Gastrocnemius medialis (tissue), 4 donors: ENCODE data around the gene KPNA6. TPM values are rescaled to one million over a fixed set of nuclear protein-coding genes. Genes with fewer than 3 reads are reported as not detected.
A peak's percentile ranks its signal among the peaks of the same experiment; 100 is the strongest.

Experiments
- ATAC-seq, 2 donors: fragments of 150-250 bp; one replicate each; pipeline ENCODE4 v1.9.1; 2016
- DNase-seq, 2 donors: peaks; one replicate each; pipeline ENCODE4 v3.0.0-alpha.2; 2019
- H3K27ac ChIP-seq, 4 donors: fragments of 200-600 bp; sonication (generic); 1 replicate in 1 of 4; 2 replicates in 3 of 4; pipeline ENCODE4 v1.5.1; 2016 to 2018; ENCODE audit warnings: mild to moderate bottlenecking in 2 of 4, moderate library complexity in 1 of 4
- H3K27me3 ChIP-seq, 3 donors: fragments of 200-600 bp; sonication (generic) in 2 of 3; 1 replicate in 1 of 3; 2 replicates in 2 of 3; pipeline versions ENCODE4 v1.5.1 to v1.6.0; 2016 to 2019; ENCODE audit warnings: mild to moderate bottlenecking in 1 of 3, moderate library complexity in 1 of 3
- H3K36me3 ChIP-seq, 2 donors: fragments of 200-600 bp; sonication (generic) in 1 of 2; one replicate each; pipeline ENCODE4 v1.5.1; 2017 to 2018
- H3K4me1 ChIP-seq, 2 donors: fragments of 200-600 bp; sonication (generic) in 1 of 2; one replicate each; pipeline ENCODE4 v1.5.1; 2016 to 2017; ENCODE audit warnings: mild to moderate bottlenecking in 2 of 2
- H3K4me3 ChIP-seq, 4 donors: fragments of 200-600 bp; sonication (generic) in 3 of 4; 1 replicate in 1 of 4; 2 replicates in 3 of 4; pipeline ENCODE4 v1.5.1; 2016 to 2019; ENCODE audit warnings: mild to moderate bottlenecking in 2 of 4
- H3K9me3 ChIP-seq, 3 donors: fragments of 200-600 bp; sonication (generic) in 2 of 3; 1 replicate in 1 of 3; 2 replicates in 2 of 3; pipeline ENCODE4 v1.5.1; 2016 to 2019
- POLR2A ChIP-seq, 2 donors: fragments of 450-650 bp; IDR thresholded peaks; one replicate each; pipeline ENCODE4 v1.6.1; 2017; ENCODE audit warnings: antibody characterized with exemption in 2 of 2, mild to moderate bottlenecking in 2 of 2, moderate library complexity in 2 of 2
- in situ Hi-C, 4 donors: fragments of 200-750 bp; cut with MboI; loops; one replicate each; pipeline versions ENCODE4 v1.15.0 to v1.8.0; 2017; ENCODE audit warnings: low sequenced_read_pairs in 4 of 4
- intact Hi-C: fragments of 100-400 bp; cut with DNase I; formaldehyde crosslinking; loops from one replicate; pipeline ENCODE4 v1.15.1; 2023; ENCODE audit warnings: low total_unique reads
- total RNA-seq, 4 donors: library from RNA; depleted of rRNA; stranded (reverse); fragments of >200 nt; gene quantifications; one replicate each; pipeline versions ENCODE4 v1.1.0 to v1.2.3, GENCODE V29; 2016
- TF ChIP-seq, protein P1 (sequence below), 5 experiments: fragments of 450-650 bp in 3 of 5; fragments of 200-600 bp in 2 of 5; sonication (generic) in 2 of 5; IDR thresholded peaks in 4 of 5; conservative IDR thresholded peaks in 1 of 5; 1 replicate in 4 of 5; 2 replicates in 1 of 5; pipeline ENCODE4 v1.5.1; 2016 to 2019; ENCODE audit warnings: antibody characterized with exemption in 5 of 5, mild to moderate bottlenecking in 3 of 5, moderate library complexity in 3 of 5

Gene KPNA6
- total RNA-seq, 4 donors from 2014 or later: 67.3 to 80.7 (median 74.4) TPM

DNA sequence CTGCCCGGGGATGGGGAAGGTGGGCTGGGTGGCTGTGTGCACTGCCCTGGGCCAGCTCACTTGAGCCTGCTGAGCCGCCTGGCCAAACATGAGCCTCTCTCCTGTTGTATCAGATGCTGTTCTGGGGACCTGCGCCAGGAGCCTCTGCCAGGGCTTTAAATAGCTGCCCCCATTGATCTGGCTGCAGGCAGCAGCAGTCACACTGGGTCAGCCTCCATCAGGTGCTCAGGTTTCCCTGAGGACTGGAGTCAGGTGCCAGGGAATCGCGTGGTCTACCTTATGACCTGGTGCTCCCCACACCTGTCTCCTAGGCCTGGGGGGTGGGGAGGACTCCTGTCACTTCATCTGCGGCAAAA, 91.8 kb downstream of the KPNA6 start:
- Histone ChIP-seq H3K9me3 (no peaks in the 10 kb centered on the region), H3K4me3 (peak overlapping the region; percentile 65 to 84 (median 72)), H3K36me3 (peaks cover 0 to 17% of the 10 kb centered on the region in 2 donors), H3K27me3 (no peaks in the 10 kb centered on the region), H3K4me1 (peaks cover 44 to 65% of the 10 kb centered on the region in 2 donors), H3K27ac (peak overlapping the region; percentile 86 to 99 (median 94))
- in situ Hi-C loops (no loop called here), intact Hi-C loops (loop anchor here (2.0 to 10.0 kb wide), 3 partner anchors 21 to 265 kb away; partner anchors contain the start of genes PTP4A2, TMEM39B and TXLNA)
- ATAC-seq: peak; percentile 70 to 75
- peak; percentile 96 to 98 for DNase-seq
- peak; percentile 70 to 82 for TF ChIP-seq POLR2A (IDR thresholded peaks at IDR 0.05)
- TF ChIP-seq, protein P1, sequence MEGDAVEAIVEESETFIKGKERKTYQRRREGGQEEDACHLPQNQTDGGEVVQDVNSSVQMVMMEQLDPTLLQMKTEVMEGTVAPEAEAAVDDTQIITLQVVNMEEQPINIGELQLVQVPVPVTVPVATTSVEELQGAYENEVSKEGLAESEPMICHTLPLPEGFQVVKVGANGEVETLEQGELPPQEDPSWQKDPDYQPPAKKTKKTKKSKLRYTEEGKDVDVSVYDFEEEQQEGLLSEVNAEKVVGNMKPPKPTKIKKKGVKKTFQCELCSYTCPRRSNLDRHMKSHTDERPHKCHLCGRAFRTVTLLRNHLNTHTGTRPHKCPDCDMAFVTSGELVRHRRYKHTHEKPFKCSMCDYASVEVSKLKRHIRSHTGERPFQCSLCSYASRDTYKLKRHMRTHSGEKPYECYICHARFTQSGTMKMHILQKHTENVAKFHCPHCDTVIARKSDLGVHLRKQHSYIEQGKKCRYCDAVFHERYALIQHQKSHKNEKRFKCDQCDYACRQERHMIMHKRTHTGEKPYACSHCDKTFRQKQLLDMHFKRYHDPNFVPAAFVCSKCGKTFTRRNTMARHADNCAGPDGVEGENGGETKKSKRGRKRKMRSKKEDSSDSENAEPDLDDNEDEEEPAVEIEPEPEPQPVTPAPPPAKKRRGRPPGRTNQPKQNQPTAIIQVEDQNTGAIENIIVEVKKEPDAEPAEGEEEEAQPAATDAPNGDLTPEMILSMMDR (IDR thresholded peaks at IDR 0.05 in 4 of 5, conservative IDR thresholded peaks at IDR 0.05 in 1 of 5): peak in 1 of 5 experiments; percentile 47

DNA sequence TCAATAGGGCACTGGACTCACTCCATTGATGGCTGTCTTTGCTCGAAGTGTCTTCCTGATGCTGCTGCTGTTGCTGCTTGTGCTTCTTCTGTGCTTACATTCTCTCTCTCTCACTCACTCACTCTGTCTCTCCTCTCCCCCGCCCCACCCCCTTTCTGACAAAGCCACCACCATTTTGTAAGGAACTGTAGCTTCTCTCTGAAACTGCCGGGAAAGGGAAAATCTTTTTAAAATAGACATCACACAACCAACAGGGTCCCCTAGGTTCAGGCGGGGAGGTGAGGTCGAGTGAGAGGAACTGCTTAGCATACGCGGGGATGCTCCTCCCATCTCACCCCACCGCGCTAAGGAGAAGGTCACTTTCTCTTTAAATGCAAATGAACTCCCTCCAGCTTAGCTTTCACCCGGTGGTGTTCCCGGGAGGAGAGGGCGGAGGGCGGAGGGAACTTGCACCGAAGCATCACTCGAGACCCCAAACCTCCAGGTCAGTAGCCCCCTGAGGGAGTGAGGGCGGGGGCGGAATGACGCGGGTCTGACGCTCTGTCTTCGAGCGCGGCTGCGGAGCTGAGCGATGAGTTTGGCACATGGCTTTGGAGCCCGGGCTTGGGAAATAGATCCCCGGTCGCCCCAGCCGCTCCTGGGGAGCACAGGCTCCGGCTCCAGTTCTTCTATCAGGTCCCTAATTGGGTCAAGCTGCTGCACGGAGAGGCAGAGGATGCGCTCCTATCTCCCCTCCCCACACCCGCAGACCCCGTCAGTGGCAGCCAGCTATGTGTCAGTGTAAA, 92.6 kb downstream of the KPNA6 start, which contains the start of gene CCDC28B:
Gene CCDC28B, plus strand, starts transcription at position 370 of the 785 bp plus-strand sequence. CDS start 1,341 bp downstream, outside the sequence.
- peaks cover 0 to 10% of the 10 kb centered on the region in 2 donors for H3K36me3 ChIP-seq
- H3K27me3 ChIP-seq: no peaks in the 10 kb centered on the region
- no peaks in the 10 kb centered on the region for H3K9me3 ChIP-seq
- in situ Hi-C loops (no loop called here), intact Hi-C loops (loop anchor here (2.0 to 10.0 kb wide), 3 partner anchors 22 to 266 kb away; partner anchors contain the start of genes PTP4A2, TMEM39B and TXLNA)
- H3K4me1 ChIP-seq: peaks cover 49 to 70% of the 10 kb centered on the region in 2 donors
- TF ChIP-seq, protein P1 (IDR thresholded peaks at IDR 0.05 in 4 of 5, conservative IDR thresholded peaks at IDR 0.05 in 1 of 5): no peak
- TF ChIP-seq POLR2A (IDR thresholded peaks at IDR 0.05): peak; percentile 70 to 93
- H3K27ac ChIP-seq: peak within 1 kb of the TSS; percentile 86 to 99 (median 94)
- ATAC-seq (peak; percentile 58 to 62), DNase-seq (peak; percentile 61 to 70)
- H3K4me3 ChIP-seq: peak within 1 kb of the TSS; percentile 65 to 84 (median 72)

DNA sequence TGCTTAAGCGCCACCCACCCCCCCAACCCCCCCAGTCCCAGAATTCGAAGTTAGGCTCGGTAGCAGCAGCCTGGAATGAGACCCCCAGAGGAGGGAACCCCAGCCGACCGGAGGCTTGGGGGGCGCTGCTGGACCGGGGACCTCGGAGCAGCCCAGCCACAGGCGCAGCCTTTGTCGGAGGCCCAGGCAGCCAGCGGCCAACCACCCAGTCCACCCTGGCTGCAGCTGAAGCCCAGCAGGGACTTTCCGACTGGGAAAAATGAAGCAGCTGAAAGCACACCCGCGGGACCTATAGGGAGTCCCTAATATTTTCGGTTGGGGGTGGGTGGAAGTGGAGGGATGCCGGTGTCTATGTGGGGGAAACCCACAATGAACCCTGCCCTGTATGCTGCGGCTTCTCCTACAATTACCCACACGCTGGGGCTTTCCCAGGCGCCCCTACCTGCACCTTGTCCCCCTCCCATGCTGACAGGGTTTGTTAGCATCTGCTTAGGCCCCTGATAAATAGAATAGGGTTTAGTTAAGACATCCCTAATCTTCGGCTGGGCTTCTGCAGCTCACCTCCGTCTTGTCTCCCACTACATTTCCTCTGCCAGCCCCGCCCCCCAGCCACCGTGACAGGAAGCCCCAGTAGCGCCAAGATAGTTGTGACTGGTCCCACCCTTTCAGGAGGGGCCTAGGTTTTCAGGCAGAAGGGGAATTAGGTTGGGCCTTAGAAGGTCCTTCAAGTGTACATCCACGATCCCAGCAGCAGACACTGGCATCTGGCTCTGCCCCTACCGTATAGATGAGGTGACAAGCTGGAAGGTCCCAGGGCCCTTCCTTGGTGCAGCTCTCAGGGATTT, 93.4 kb downstream of the KPNA6 start:
- TF ChIP-seq, protein P1 (IDR thresholded peaks at IDR 0.05 in 4 of 5, conservative IDR thresholded peaks at IDR 0.05 in 1 of 5): no peak
- TF ChIP-seq POLR2A (IDR thresholded peaks at IDR 0.05): peak; percentile 5 to 35
- Histone ChIP-seq H3K9me3 (no peaks in the 10 kb centered on the region), H3K27me3 (no peaks in the 10 kb centered on the region), H3K27ac (peak overlapping the region; percentile 86 to 99 (median 94)), H3K4me3 (peak overlapping the region; percentile 65 to 84 (median 72)), H3K36me3 (peaks cover 0 to 2% of the 10 kb centered on the region in 2 donors), H3K4me1 (peaks cover 52 to 66% of the 10 kb centered on the region in 2 donors)
- ATAC-seq (peak; percentile 8 to 10), DNase-seq (peak in 1 of 2 donors; percentile 58)
- in situ Hi-C loops (no loop called here), intact Hi-C loops (loop anchor here (2.0 to 10.0 kb wide), 3 partner anchors 22 to 266 kb away; partner anchors contain the start of genes PTP4A2, TMEM39B and TXLNA)

DNA sequence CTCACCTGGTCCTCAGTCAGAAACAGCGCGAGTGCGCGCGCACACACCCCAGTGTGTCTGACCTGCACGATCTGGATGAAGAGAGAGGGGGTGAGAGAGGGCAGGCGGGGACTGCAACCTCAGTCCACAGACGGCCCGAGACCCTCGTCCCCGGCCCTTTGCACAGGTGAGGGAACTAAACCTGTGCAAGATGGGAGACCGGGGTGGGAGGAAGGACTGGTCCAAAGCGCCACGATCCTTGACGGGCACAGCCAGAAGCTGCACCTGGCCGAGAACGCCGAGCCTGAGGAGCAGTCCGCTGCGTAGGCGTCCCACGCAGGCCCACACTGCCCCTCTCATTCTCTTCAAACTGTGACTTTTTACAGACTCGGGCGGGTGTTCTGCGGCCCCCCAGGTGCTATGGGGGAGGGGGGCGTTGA, 97.1 kb downstream of the KPNA6 start:
- peak overlapping the region; percentile 60 to 74 (median 72) for H3K27ac ChIP-seq
- in situ Hi-C loops (no loop called here), intact Hi-C loops (loop anchor here (10.0 kb wide), 1 partner anchor 270 kb away; the partner anchor contains the start of gene PTP4A2)
- H3K36me3 ChIP-seq: no peaks in the 10 kb centered on the region
- DNase-seq (no peak), ATAC-seq (no peak)
- TF ChIP-seq, protein P1 (IDR thresholded peaks at IDR 0.05 in 4 of 5, conservative IDR thresholded peaks at IDR 0.05 in 1 of 5): no peak
- TF ChIP-seq POLR2A (IDR thresholded peaks at IDR 0.05): no peak
- peak overlapping the region; percentile 61 to 76 (median 73) for H3K4me3 ChIP-seq
- H3K27me3 ChIP-seq: no peaks in the 10 kb centered on the region
- no peaks in the 10 kb centered on the region for H3K9me3 ChIP-seq
- H3K4me1 ChIP-seq: peaks cover 31 to 36% of the 10 kb centered on the region in 2 donors
